Stomach (tissue), 4 donors: ENCODE data around the gene DXO.
"Not testable (repeated sequence)": the region's sequence is repeated elsewhere in the genome, so short reads cannot be mapped to it uniquely, and the experiment has no call there.

Experiments used
- EP300 ChIP-seq: sonication (generic); formaldehyde crosslinking; IDR thresholded peaks from one replicate; pipeline ENCODE4 v1.6.1; 2017; ENCODE audit warnings: antibody characterized with exemption
- POLR2A ChIP-seq, 4 donors: fragments of 450-650 bp; IDR thresholded peaks; one replicate each; pipeline ENCODE4 v1.6.1; 2016; ENCODE audit warnings: antibody characterized with exemption in 4 of 4, control low read depth in 2 of 4, mild to moderate bottlenecking in 1 of 4, moderate library complexity in 1 of 4
- POLR2AphosphoS5 ChIP-seq, 3 donors: sonication (generic); formaldehyde crosslinking; IDR thresholded peaks; one replicate each; pipeline ENCODE4 v1.6.1; 2016; ENCODE audit warnings: antibody characterized with exemption in 3 of 3
- TF ChIP-seq, protein P1 (sequence below), 7 experiments: fragments of 450-650 bp in 4 of 7; fragments of 200-600 bp in 3 of 7; sonication (generic) in 3 of 7; IDR thresholded peaks; one replicate each; pipeline ENCODE4 v1.5.1; 2016 to 2019; ENCODE audit warnings: antibody characterized with exemption in 7 of 7, control low read depth in 2 of 7, mild to moderate bottlenecking in 1 of 7

DNA sequence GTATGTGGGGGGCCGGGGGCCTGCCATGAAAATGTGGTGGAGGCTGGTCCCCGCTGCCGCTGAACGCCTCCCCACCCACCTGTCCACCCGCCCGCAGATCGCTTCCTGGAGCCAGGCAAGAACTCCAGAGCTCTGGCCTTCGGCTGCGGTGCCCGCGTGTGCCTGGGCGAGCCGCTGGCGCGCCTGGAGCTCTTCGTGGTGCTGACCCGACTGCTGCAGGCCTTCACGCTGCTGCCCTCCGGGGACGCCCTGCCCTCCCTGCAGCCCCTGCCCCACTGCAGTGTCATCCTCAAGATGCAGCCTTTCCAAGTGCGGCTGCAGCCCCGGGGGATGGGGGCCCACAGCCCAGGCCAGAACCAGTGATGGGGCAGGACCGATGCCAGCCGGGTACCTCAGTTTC, 36.1 kb upstream of the DXO start:
- TF ChIP-seq, protein P1, sequence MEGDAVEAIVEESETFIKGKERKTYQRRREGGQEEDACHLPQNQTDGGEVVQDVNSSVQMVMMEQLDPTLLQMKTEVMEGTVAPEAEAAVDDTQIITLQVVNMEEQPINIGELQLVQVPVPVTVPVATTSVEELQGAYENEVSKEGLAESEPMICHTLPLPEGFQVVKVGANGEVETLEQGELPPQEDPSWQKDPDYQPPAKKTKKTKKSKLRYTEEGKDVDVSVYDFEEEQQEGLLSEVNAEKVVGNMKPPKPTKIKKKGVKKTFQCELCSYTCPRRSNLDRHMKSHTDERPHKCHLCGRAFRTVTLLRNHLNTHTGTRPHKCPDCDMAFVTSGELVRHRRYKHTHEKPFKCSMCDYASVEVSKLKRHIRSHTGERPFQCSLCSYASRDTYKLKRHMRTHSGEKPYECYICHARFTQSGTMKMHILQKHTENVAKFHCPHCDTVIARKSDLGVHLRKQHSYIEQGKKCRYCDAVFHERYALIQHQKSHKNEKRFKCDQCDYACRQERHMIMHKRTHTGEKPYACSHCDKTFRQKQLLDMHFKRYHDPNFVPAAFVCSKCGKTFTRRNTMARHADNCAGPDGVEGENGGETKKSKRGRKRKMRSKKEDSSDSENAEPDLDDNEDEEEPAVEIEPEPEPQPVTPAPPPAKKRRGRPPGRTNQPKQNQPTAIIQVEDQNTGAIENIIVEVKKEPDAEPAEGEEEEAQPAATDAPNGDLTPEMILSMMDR (IDR thresholded peaks at IDR 0.05), result not testable (repeated sequence)
- TF ChIP-seq POLR2AphosphoS5 (IDR thresholded peaks at IDR 0.05); EP300; POLR2A (IDR thresholded peaks at IDR 0.05): not testable (repeated sequence)
